H9 (cell line): ENCODE measurements around the gene RSAD1. TPM values are rescaled to one million over a fixed set of nuclear protein-coding genes. Genes with fewer than 3 reads are reported as not detected.

ENCODE experiments used
- DNase-seq: peaks from one replicate; pipeline ENCODE4 v3.0.0-alpha.2; 2017
- H2AFZ ChIP-seq: one replicate; pipeline ENCODE4 v1.6.1; 2013; ENCODE audit warnings: mild to moderate bottlenecking, low read length, control low read depth, moderate library complexity
- H2AK5ac ChIP-seq: 2 replicates; pipeline ENCODE4 v1.6.1; 2013; ENCODE audit warnings: low read length, control low read depth, mixed read lengths; ENCODE audit not compliant: insufficient read length
- H2BK120ac ChIP-seq: one replicate; pipeline ENCODE4 v1.6.1; 2013; ENCODE audit warnings: low read depth, mild to moderate bottlenecking, low read length, control low read depth, inconsistent platforms; ENCODE audit not compliant: poor library complexity, severe bottlenecking
- H2BK12ac ChIP-seq: 2 replicates; pipeline ENCODE4 v1.6.1; 2013; ENCODE audit warnings: low read length, control low read depth, mixed read lengths, low read depth; ENCODE audit not compliant: insufficient read length
- H2BK15ac ChIP-seq: 2 replicates; pipeline ENCODE4 v1.6.1; 2013; ENCODE audit warnings: low read depth, low read length, control low read depth
- H2BK20ac ChIP-seq: one replicate; pipeline ENCODE4 v1.6.1; 2013; ENCODE audit warnings: low read depth, mild to moderate bottlenecking, low read length, control low read depth, inconsistent platforms; ENCODE audit not compliant: poor library complexity, severe bottlenecking
- H2BK5ac ChIP-seq: 2 replicates; pipeline ENCODE4 v1.6.1; 2013; ENCODE audit warnings: low read length, control low read depth, mixed read lengths; ENCODE audit not compliant: insufficient read length
- H3K14ac ChIP-seq: 2 replicates; pipeline ENCODE4 v1.6.1; 2013; ENCODE audit warnings: low read length, control low read depth; ENCODE audit not compliant: insufficient read depth
- H3K18ac ChIP-seq: 2 replicates; pipeline ENCODE4 v1.6.1; 2013; ENCODE audit warnings: low read depth, mild to moderate bottlenecking, mixed read lengths, low read length, control low read depth; ENCODE audit not compliant: insufficient read length
- H3K23ac ChIP-seq: 2 replicates; pipeline ENCODE4 v1.6.1; 2013; ENCODE audit warnings: low read length, control low read depth, mixed read lengths, low read depth; ENCODE audit not compliant: insufficient read length
- H3K23me2 ChIP-seq: 2 replicates; pipeline ENCODE4 v1.6.1; 2013; ENCODE audit warnings: low read depth, mild to moderate bottlenecking, mixed read lengths, low read length, control low read depth; ENCODE audit not compliant: insufficient read length, poor library complexity, severe bottlenecking
- H3K27ac ChIP-seq: 2 replicates; pipeline ENCODE4 v1.5.1; 2013; ENCODE audit warnings: low read length, control low read depth, mixed read lengths, low read depth; ENCODE audit not compliant: insufficient read length
- H3K27me3 ChIP-seq: 2 replicates; pipeline ENCODE4 v1.6.1; 2013; ENCODE audit warnings: low read length, control low read depth, inconsistent platforms; ENCODE audit not compliant: insufficient read depth
- H3K4ac ChIP-seq: 2 replicates; pipeline ENCODE4 v1.6.1; 2013; ENCODE audit warnings: low read depth, mild to moderate bottlenecking, control low read depth, inconsistent platforms, low read length, moderate library complexity
- H3K4me1 ChIP-seq: 2 replicates; pipeline ENCODE4 v1.6.1; 2013; ENCODE audit warnings: low read length, control low read depth, inconsistent platforms; ENCODE audit not compliant: insufficient read depth
- H3K4me2 ChIP-seq: 2 replicates; pipeline ENCODE4 v1.6.1; 2013; ENCODE audit warnings: low read length, control low read depth, mixed read lengths; ENCODE audit not compliant: insufficient read length, insufficient read depth
- H3K56ac ChIP-seq: 2 replicates; pipeline ENCODE4 v1.6.1; 2013; ENCODE audit warnings: low read depth, mild to moderate bottlenecking, mixed read lengths, low read length, control low read depth; ENCODE audit not compliant: insufficient read length
- H3K79me1 ChIP-seq: 2 replicates; pipeline ENCODE4 v1.6.1; 2013; ENCODE audit warnings: low read depth, mild to moderate bottlenecking, moderate library complexity, low read length, control low read depth, inconsistent platforms; ENCODE audit not compliant: insufficient read depth, poor library complexity, severe bottlenecking
- H3K79me2 ChIP-seq: 2 replicates; pipeline ENCODE4 v1.6.1; 2013; ENCODE audit warnings: low read length, control low read depth, inconsistent platforms; ENCODE audit not compliant: insufficient read depth
- H3K9ac ChIP-seq: 2 replicates; pipeline ENCODE4 v1.6.1; 2013; ENCODE audit warnings: low read length, control low read depth, mixed read lengths; ENCODE audit not compliant: insufficient read length; ENCODE audit errors: extremely low read depth
- H3K9me3 ChIP-seq: one replicate; pipeline ENCODE4 v1.6.1; 2013; ENCODE audit warnings: low read depth, low read length, inconsistent platforms; ENCODE audit not compliant: control insufficient read depth
- H3T11ph ChIP-seq: one replicate; pipeline ENCODE4 v1.6.1; 2013; ENCODE audit warnings: mild to moderate bottlenecking, low read length, control low read depth, inconsistent platforms
- H4K20me1 ChIP-seq: one replicate; pipeline ENCODE4 v1.6.1; 2013; ENCODE audit not compliant: control insufficient read depth, insufficient read length, insufficient read depth
- H4K5ac ChIP-seq: 2 replicates; pipeline ENCODE4 v1.6.1; 2013; ENCODE audit warnings: low read depth, mild to moderate bottlenecking, mixed read lengths, low read length, control low read depth; ENCODE audit not compliant: insufficient read length
- H4K8ac ChIP-seq: replicated peaks from 2 replicates; pipeline ENCODE4 v1.6.1; 2013; ENCODE audit warnings: low read length, control low read depth, mixed read lengths, low read depth; ENCODE audit not compliant: insufficient read length
- H4K91ac ChIP-seq: 2 replicates; pipeline ENCODE4 v1.6.1; 2013; ENCODE audit warnings: low read depth, mild to moderate bottlenecking, moderate library complexity, mixed read lengths, low read length, control low read depth; ENCODE audit not compliant: insufficient read length
- H3K27ac Mint-ChIP-seq, 3 experiments: 2 replicates in 2 of 3; 3 replicates in 1 of 3; pipeline ENCODE4 v1.8.0; 2020 to 2021; ENCODE audit warnings: mixed read lengths in 3 of 3, mild to moderate bottlenecking in 1 of 3, moderate library complexity in 1 of 3
- H3K27me3 Mint-ChIP-seq: 2 replicates; pipeline ENCODE4 v1.8.0; 2021; ENCODE audit warnings: low read depth, mild to moderate bottlenecking, moderate library complexity, mixed read lengths
- H3K36me3 Mint-ChIP-seq, 3 experiments: 2 replicates in 2 of 3; 3 replicates in 1 of 3; pipeline ENCODE4 v1.8.0; 2020 to 2021; ENCODE audit warnings: low read depth in 3 of 3, mixed read lengths in 3 of 3; ENCODE audit not compliant: insufficient read depth in 1 of 3
- H3K4me1 Mint-ChIP-seq, 2 experiments: 2 replicates each; pipeline ENCODE4 v1.8.0; 2020; ENCODE audit warnings: mixed read lengths in 2 of 2
- H3K4me3 Mint-ChIP-seq, 2 experiments: 2 replicates in 1 of 2; 3 replicates in 1 of 2; pipeline ENCODE4 v1.8.0; 2020 to 2021; ENCODE audit warnings: mild to moderate bottlenecking in 2 of 2, mixed read lengths in 2 of 2, moderate library complexity in 1 of 2
- H3K9me3 Mint-ChIP-seq, 2 experiments: 2 replicates in 1 of 2; 3 replicates in 1 of 2; pipeline ENCODE4 v1.8.0; 2020; ENCODE audit warnings: mild to moderate bottlenecking in 2 of 2, mixed read lengths in 2 of 2, moderate library complexity in 1 of 2
- CTCF ChIP-seq: fragments of 200-600 bp; sonication (generic); conservative IDR thresholded peaks from 3 replicates; pipeline ENCODE4 v1.8.0; 2021; ENCODE audit warnings: antibody characterized with exemption, mild to moderate bottlenecking
- WGBS: extraction: QIAGEN DNeasy Blood & Tissue Kit; methylation state at CpG from one replicate; pipeline ENCODE4 v1.1.7; 2013; ENCODE audit warnings: missing lambda C conversion rate, low lambda C conversion rate, mixed read lengths; ENCODE audit not compliant: insufficient read length; ENCODE audit errors: extremely low coverage; 5-methylcytosine and 5-hydroxymethylcytosine counted together
- total RNA-seq: library from RNA; stranded (reverse); gene quantifications from 2 replicates; pipeline ENCODE4 v1.2.1, GENCODE V29; 2021

RSAD1 gene
- total RNA-seq, 1 experiment from 2014 or later: 27.9 TPM

GRCh38 chr17:50474523-50474922 is 4.1 kb upstream of the RSAD1 start:
- Histone ChIP-seq H3K9ac (no peak overlapping the region), H3K23me2 (no peaks in the 10 kb centered on the region), H3T11ph (no peak overlapping the region), H2AFZ (no peak overlapping the region), H4K20me1 (no peaks in the 10 kb centered on the region), H2AK5ac (no peak overlapping the region), H3K4me2 (no peak overlapping the region), H3K18ac (no peak overlapping the region), H3K4ac (no peak overlapping the region), H2BK120ac (no peak overlapping the region), H4K91ac (no peak overlapping the region), H4K8ac (no peak overlapping the region), H2BK15ac (no peak overlapping the region), H3K23ac (no peak overlapping the region), H2BK20ac (no peak overlapping the region), H3K79me2 (no peaks in the 10 kb centered on the region), H2BK5ac (no peak overlapping the region), H3K27me3 (no peaks in the 10 kb centered on the region; the same call in 1 of the 2 replicates), H3K14ac (no peak overlapping the region), H3K27ac (no peak overlapping the region), H3K79me1 (no peaks in the 10 kb centered on the region), H4K5ac (no peak overlapping the region), H3K56ac (no peak overlapping the region), H3K9me3 (no peaks in the 10 kb centered on the region), H3K4me1 (no peaks in the 10 kb centered on the region), H2BK12ac (no peak overlapping the region)
- no peak overlapping the region for H3K27ac Mint-ChIP-seq
- no CpG with 5 or more reads among the region's 6 CpGs for WGBS
- no peak overlapping the region for H3K4me3 Mint-ChIP-seq
- H3K9me3 Mint-ChIP-seq: no peaks in the 10 kb centered on the region
- no peak for DNase-seq
- H3K27me3 Mint-ChIP-seq: peaks cover 27% of the 10 kb centered on the region
- no peak for TF ChIP-seq CTCF
- H3K4me1 Mint-ChIP-seq: peaks cover 7 to 22% of the 10 kb centered on the region in 2 experiments
- peaks cover 0 to 3% (median 0%) of the 10 kb centered on the region in 3 experiments; a peak in 4 of 7 replicates for H3K36me3 Mint-ChIP-seq
